DND-41 (cell line): ENCODE results near the gene NPEPL1.

Experiments used
- CTCF ChIP-seq: IDR thresholded peaks from 2 replicates; pipeline ENCODE4 v1.5.1; 2012; ENCODE audit warnings: borderline replicate concordance, low read length, moderate library complexity, mild to moderate bottlenecking; ENCODE audit not compliant: poor library complexity, severe bottlenecking; ENCODE audit errors: extremely low read depth
- EZH2 ChIP-seq: IDR thresholded peaks from 3 replicates; pipeline ENCODE4 v1.6.1; 2012; ENCODE audit warnings: borderline replicate concordance, low read depth, mild to moderate bottlenecking, moderate library complexity, low read length, inconsistent platforms; ENCODE audit not compliant: severe bottlenecking

GRCh38 chr20:58694241-58695083, 1.9 kb downstream of the NPEPL1 start:
- TF ChIP-seq CTCF (peak; percentile 14), EZH2 (no peak)
